NCI-H2196 treated with DMSO at 0.1 percent for 48 hours (cell line): ENCODE data around the gene PPARD.
"Not testable (repeated sequence)": the region's sequence is repeated elsewhere in the genome, so short reads cannot be mapped to it uniquely, and the experiment has no call there.

Experiments
- DNase-seq: peaks from one replicate; lab custom pipeline; 2025; ENCODE audit not compliant: unreplicated experiment; lab: John Stamatoyannopoulos, UW

PPARD gene

GRCh38 chr6:35312076-35312800 is 30.1 kb upstream of the PPARD start:
- no peak for DNase-seq

- no peak for DNase-seq
Observed at GRCh38 chr6:35312807-35313206, 29.6 kb upstream of the PPARD start.

GRCh38 chr6:35317483-35318195 is 24.7 kb upstream of the PPARD start:
- no peak for DNase-seq

GRCh38 chr6:35318196-35319171 is 23.9 kb upstream of the PPARD start:
- peak; percentile 69 for DNase-seq

- no peak for DNase-seq
Observed at GRCh38 chr6:35319346-35320030, 22.9 kb upstream of the PPARD start.

GRCh38 chr6:35320031-35320410 is 22.3 kb upstream of the PPARD start:
- DNase-seq: no peak

- DNase-seq: no peak
Observed at GRCh38 chr6:35321091-35321490, 21.3 kb upstream of the PPARD start.

- peak; percentile 35 for DNase-seq
Observed at GRCh38 chr6:35327349-35328027, 14.9 kb upstream of the PPARD start.

- no peak for DNase-seq
Observed at GRCh38 chr6:35328108-35328723, 14.1 kb upstream of the PPARD start.

GRCh38 chr6:35328965-35329364 is 13.4 kb upstream of the PPARD start:
- not testable (repeated sequence) for DNase-seq

- DNase-seq: no peak
Observed at GRCh38 chr6:35330541-35331119, 11.7 kb upstream of the PPARD start.

GRCh38 chr6:35332074-35332887 is 10.1 kb upstream of the PPARD start:
- DNase-seq: not testable (repeated sequence)

- no peak for DNase-seq
Observed at GRCh38 chr6:35341557-35341956, 801 bp upstream of the PPARD start.

GRCh38 chr6:35343092-35343834 is 905 bp downstream of the PPARD start:
- DNase-seq: no peak

GRCh38 chr6:35343835-35344550 is 1.6 kb downstream of the PPARD start:
- no peak for DNase-seq

GRCh38 chr6:35351422-35351821 is 9.1 kb downstream of the PPARD start:
- no peak for DNase-seq

- no peak for DNase-seq
Observed at GRCh38 chr6:35352735-35353134, 10.4 kb downstream of the PPARD start.
